A549 treated with AZD9567 at 1 μM for 4 hours (cell line): ENCODE data around the gene STARD9. TPM values are rescaled to one million over a fixed set of nuclear protein-coding genes. Genes with fewer than 3 reads are reported as not detected.

ENCODE experiments used
- total RNA-seq: library from RNA; stranded (reverse); fragments of 200-300 nt; extraction: Qiagen RNA extraction; gene quantifications from 5 replicates; pipeline ENCODE4 v1.2.3, GENCODE V29; 2022; ENCODE audit not compliant: insufficient read depth

Gene STARD9
- total RNA-seq: 1.1 to 2.3 TPM (median 1.8 TPM) in 5 replicates

GRCh38 chr15:42575188-42576039 lies at the start of gene STARD9:
Gene STARD9 (plus strand): TSS chr15:42575606. CDS start chr15:42575716, 110 bp downstream.

GRCh38 chr15:42548249-42549031 lies 27.0 kb upstream of the STARD9 start, which contains the start of the genes HAUS2 and LRRC57:
Gene HAUS2 (plus strand): TSS chr15:42548838. CDS start chr15:42548873, 35 bp downstream.
Gene LRRC57 (minus strand): TSS chr15:42548793. CDS start chr15:42548434, 359 bp downstream.

GRCh38 chr15:42736793-42737528 lies 161.6 kb downstream of the STARD9 start, which contains the start of gene CDAN1:
Gene CDAN1 (minus strand): TSS chr15:42737128. CDS start chr15:42737102, 26 bp downstream.

Other genes with a start within 250 kb of the STARD9 start
- gene CAPN3, start 216.1 kb upstream of the STARD9 start, total RNA-seq: 0.27 to 0.57 TPM (median 0.38 TPM) in 4 of 5 replicates, not detected in the other
- gene ZNF106, start 84.5 kb upstream of the STARD9 start, total RNA-seq: 8.5 to 11.7 TPM (median 11.5 TPM) in 5 replicates
- gene SNAP23, start 80.0 kb upstream of the STARD9 start, total RNA-seq: 15.2 to 43.5 TPM (median 20.1 TPM) in 5 replicates
- gene LRRC57, start 26.8 kb upstream of the STARD9 start, total RNA-seq: 12.5 to 15.1 TPM (median 12.9 TPM) in 5 replicates
- 18.5 to 30.3 TPM (median 20.3 TPM) in 5 replicates for gene HAUS2, start 26.8 kb upstream of the STARD9 start, total RNA-seq
- 3.7 to 7.9 TPM (median 7.2 TPM) in 5 replicates for gene CDAN1, start 161.5 kb downstream of the STARD9 start, total RNA-seq